Measurements from ENCODE around the gene CHRNA4. TPM values are rescaled to one million over a fixed set of nuclear protein-coding genes. Genes with fewer than 3 reads are reported as not detected.

The CHRNA4 gene
- total and polyA plus RNA-seq, 9 of the 15 experiments (the other 6 are each of a cell fraction or from before 2014, with no cell fraction given) = not detected

GRCh38 chr20:63377256-63377941 lies 16.2 kb upstream of the CHRNA4 start:
- in situ Hi-C loops (cut with MboI) (no loop called here), intact Hi-C loops (cut with micrococcal nuclease) (no loop called here)
- Histone ChIP-seq H3K9me3 (replicated peaks; ENCODE audit: control insufficient read depth, insufficient read depth, low read depth, low read length) (no peaks in the 10 kb centered on the region), H3K27me3 (ENCODE audit: control insufficient read depth in 2 of 2, insufficient read depth in 2 of 2, low read length in 2 of 2) (peaks cover 6 to 66% of the 10 kb centered on the region in 2 experiments; a peak in 4 of 5 replicates), H3K9me1 (ENCODE audit: control insufficient read depth, insufficient read depth, low read length) (no peaks in the 10 kb centered on the region), H3K9ac (ENCODE audit: insufficient read depth in 1 of 2, low read depth in 2 of 2, low read length in 2 of 2) (no peak overlapping the region), H3K36me3 (ENCODE audit: control insufficient read depth, insufficient read depth, low read length) (no peaks in the 10 kb centered on the region), H3K4me3 (no peak overlapping the region), H3K4me2 (ENCODE audit: insufficient read depth, low read length) (no peak overlapping the region), H4K20me1 (replicated peaks; ENCODE audit: control insufficient read depth, insufficient read depth, low read length) (peaks cover 7% of the 10 kb centered on the region; the same call in 1 of the 2 replicates), H3K79me2 (ENCODE audit: control insufficient read depth, insufficient read depth, low read length) (no peaks in the 10 kb centered on the region), H3K4me1 (replicated peaks in 1 of 2; ENCODE audit: control insufficient read depth in 2 of 2, insufficient read depth in 2 of 2, low read length in 2 of 2) (peaks cover 0 to 8% of the 10 kb centered on the region in 2 experiments; a peak in 2 of 5 replicates), H2AFZ (ENCODE audit: low read depth, low read length) (no peak overlapping the region), H3K27ac (ENCODE audit: extremely low read depth, low read depth, low read length) (no peak overlapping the region)
- no peak for TF ChIP-seq U2AF1 (optimal IDR thresholded peaks at IDR 0.05; ENCODE audit: low read depth, low read length)
- peak; percentile 24; the same call in 1 of the 2 replicates for TF ChIP-seq PKNOX1 (IDR thresholded peaks at IDR 0.05)
- peak; percentile 79 for TF ChIP-seq BHLHE40 (IDR thresholded peaks at IDR 0.05; ENCODE audit: low read length)
- TF ChIP-seq HNRNPLL (IDR thresholded peaks at IDR 0.05; ENCODE audit: low read depth, low read length, poor library complexity, severe bottlenecking) = no peak
- peak; percentile 82 for TF ChIP-seq RFX1 (IDR thresholded peaks at IDR 0.05)
- 0 out of 6 replicates have a peak, but pooled peaks of 1 of the 3 experiments have one; percentile 7 for TF ChIP-seq CTCF (IDR thresholded peaks at IDR 0.05 in 2 of 3, conservative IDR thresholded peaks at IDR 0.05 in 1 of 3; ENCODE audit: insufficient read depth in 2 of 3, low read depth in 1 of 3, low read length in 3 of 3)
- CTCF ChIA-PET (ENCODE audit: low intra/inter-chr PET ratio) = no interaction called here
- DNase-seq (ENCODE audit: extremely low read depth in 1 of 4, low spot score in 3 of 4) = no peak
- WGBS (ENCODE audit: insufficient coverage, low coverage, missing lambda C conversion rate) = 4% methylated on average over 32 of the region's 32 CpGs
- POLR2A ChIA-PET = interaction anchor here (0.6 kb wide), 1 partner anchor 439 kb away, joined by 4 read pairs; no protein-coding TSS in a partner anchor
- no TSS peak for BruUV-seq (replicated peaks)
- FAIRE-seq = no peak
- no peak for ATAC-seq

All from K562 (cell line).